Osteocyte (in vitro differentiated cells): ENCODE results near the gene S100A5. TPM values are rescaled to one million over a fixed set of nuclear protein-coding genes. Genes with fewer than 3 reads are reported as not detected.
"Not testable (repeated sequence)": the region's sequence is repeated elsewhere in the genome, so short reads cannot be mapped to it uniquely, and the experiment has no call there.

Source experiments
- DNase-seq: peaks from one replicate; pipeline ENCODE4 v3.0.0; 2021; ENCODE audit warnings: mixed read lengths; ENCODE audit not compliant: unreplicated experiment; ENCODE audit errors: extremely low spot score
- H3K27ac Mint-ChIP-seq: one replicate; pipeline ENCODE4 v1.8.0; 2021; ENCODE audit warnings: mild to moderate bottlenecking, mixed read lengths; ENCODE audit not compliant: unreplicated experiment
- H3K27me3 Mint-ChIP-seq: one replicate; pipeline ENCODE4 v1.8.0; 2021; ENCODE audit warnings: mixed read lengths; ENCODE audit not compliant: unreplicated experiment
- H3K36me3 Mint-ChIP-seq: one replicate; pipeline ENCODE4 v1.8.0; 2021; ENCODE audit warnings: mixed read lengths; ENCODE audit not compliant: unreplicated experiment
- H3K4me1 Mint-ChIP-seq: one replicate; pipeline ENCODE4 v1.8.0; 2021; ENCODE audit warnings: mixed read lengths; ENCODE audit not compliant: unreplicated experiment
- H3K4me3 Mint-ChIP-seq: one replicate; pipeline ENCODE4 v1.8.0; 2021; ENCODE audit warnings: mild to moderate bottlenecking, moderate library complexity, mixed read lengths; ENCODE audit not compliant: unreplicated experiment
- H3K9me3 Mint-ChIP-seq: one replicate; pipeline ENCODE4 v1.8.0; 2021; ENCODE audit warnings: mixed read lengths; ENCODE audit not compliant: unreplicated experiment
- CTCF ChIP-seq: fragments of 200-600 bp; sonication (generic); IDR thresholded peaks from 2 replicates; pipeline ENCODE4 v1.5.0; 2021; ENCODE audit warnings: antibody characterized with exemption, mild to moderate bottlenecking, moderate library complexity
- total RNA-seq: library from RNA; stranded (reverse); gene quantifications from 2 replicates; pipeline ENCODE4 v1.2.1, GENCODE V29; 2021

Gene S100A5
- total RNA-seq, 1 donor from 2014 or later = 1.0 TPM

GRCh38 chr1:153527683-153528040 lies 13.1 kb downstream of the S100A5 start:
- Mint-ChIP-seq H3K27me3 (no peaks in the 10 kb centered on the region), H3K9me3 (no peaks in the 10 kb centered on the region), H3K4me1 (peaks cover 15% of the 10 kb centered on the region), H3K4me3 (no peak overlapping the region), H3K27ac (no peak overlapping the region), H3K36me3 (no peaks in the 10 kb centered on the region)
- DNase-seq = no peak
- TF ChIP-seq CTCF = no peak

GRCh38 chr1:153527023-153527682 lies 13.6 kb downstream of the S100A5 start:
- Mint-ChIP-seq H3K27me3 (no peaks in the 10 kb centered on the region), H3K9me3 (no peaks in the 10 kb centered on the region), H3K27ac (no peak overlapping the region), H3K36me3 (no peaks in the 10 kb centered on the region), H3K4me3 (no peak overlapping the region), H3K4me1 (peaks cover 11% of the 10 kb centered on the region)
- no peak for DNase-seq
- TF ChIP-seq CTCF = no peak

GRCh38 chr1:153526132-153526543 lies 14.6 kb downstream of the S100A5 start:
- no peaks in the 10 kb centered on the region for H3K9me3 Mint-ChIP-seq
- DNase-seq = no peak
- H3K27ac Mint-ChIP-seq = no peak overlapping the region
- no peak overlapping the region for H3K4me3 Mint-ChIP-seq
- no peaks in the 10 kb centered on the region for H3K27me3 Mint-ChIP-seq
- TF ChIP-seq CTCF = no peak
- H3K4me1 Mint-ChIP-seq = peaks cover 14% of the 10 kb centered on the region
- no peaks in the 10 kb centered on the region for H3K36me3 Mint-ChIP-seq

GRCh38 chr1:153525088-153525728 lies 15.5 kb downstream of the S100A5 start:
- Mint-ChIP-seq H3K36me3 (no peaks in the 10 kb centered on the region), H3K27ac (peak overlapping the region; percentile 83), H3K4me1 (peaks cover 23% of the 10 kb centered on the region), H3K27me3 (no peaks in the 10 kb centered on the region), H3K9me3 (no peaks in the 10 kb centered on the region), H3K4me3 (no peak overlapping the region)
- TF ChIP-seq CTCF = no peak
- DNase-seq = no peak

GRCh38 chr1:153522353-153523048 lies 18.2 kb downstream of the S100A5 start:
- H3K4me1 Mint-ChIP-seq = peaks cover 30% of the 10 kb centered on the region
- H3K4me3 Mint-ChIP-seq, H3K27me3 Mint-ChIP-seq, H3K9me3 Mint-ChIP-seq, DNase-seq, H3K27ac Mint-ChIP-seq, H3K36me3 Mint-ChIP-seq: not testable (repeated sequence)

GRCh38 chr1:153521808-153522207 lies 18.9 kb downstream of the S100A5 start:
- DNase-seq, H3K4me3 Mint-ChIP-seq, H3K9me3 Mint-ChIP-seq, H3K36me3 Mint-ChIP-seq, H3K27ac Mint-ChIP-seq, H3K27me3 Mint-ChIP-seq: not testable (repeated sequence)
- H3K4me1 Mint-ChIP-seq = peaks cover 30% of the 10 kb centered on the region
